GM12873 (cell line): ENCODE measurements around the gene AGA.

Source experiments
- CTCF ChIP-seq: IDR thresholded peaks from 2 replicates; pipeline ENCODE4 v1.5.1; 2012; ENCODE audit warnings: low read depth, mild to moderate bottlenecking, moderate library complexity, low read length, control low read depth; ENCODE audit not compliant: insufficient read depth; ENCODE audit errors: missing control alignments

The AGA gene

GRCh38 chr4:177427192-177427591 lies 15.0 kb downstream of the AGA start:
- no peak for TF ChIP-seq CTCF

DNA sequence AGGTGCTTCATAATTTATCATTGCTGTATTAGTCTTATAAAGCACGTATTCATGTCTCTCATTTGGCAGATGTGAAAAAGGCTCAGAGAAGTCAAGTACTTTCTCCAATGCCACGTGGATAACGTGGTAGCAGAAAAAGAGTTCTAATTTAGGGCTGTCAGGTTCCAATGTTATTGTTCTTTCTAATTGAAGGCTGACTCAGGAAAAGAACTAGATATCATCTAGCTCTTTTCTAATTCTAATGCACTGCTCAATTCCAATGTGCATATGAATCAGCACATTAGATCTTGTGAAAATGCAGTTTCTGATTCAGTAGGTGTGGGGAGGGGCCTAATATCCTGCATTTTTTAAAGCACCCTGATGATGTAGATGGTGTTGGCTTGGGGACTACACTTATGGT lies 22.8 kb downstream of the AGA start:
- no peak for TF ChIP-seq CTCF

DNA sequence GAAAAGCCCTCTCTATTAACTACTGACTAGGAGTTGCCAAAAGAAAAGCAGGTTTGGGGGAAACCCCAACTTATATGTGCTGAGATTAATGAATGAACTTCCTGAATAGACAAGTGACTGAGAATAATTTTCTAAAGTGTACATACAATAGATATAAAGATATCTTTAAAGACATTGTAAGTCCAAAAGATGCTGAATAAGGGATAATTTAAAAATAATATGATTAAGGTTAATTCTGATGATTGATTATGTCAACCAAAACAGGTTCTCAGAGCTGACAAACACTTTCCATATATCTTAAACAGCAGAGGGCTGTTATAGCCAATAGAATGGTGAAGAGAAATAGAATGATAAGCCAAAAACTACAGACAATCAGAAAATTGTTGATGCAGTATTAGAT lies 28.6 kb downstream of the AGA start:
- TF ChIP-seq CTCF, result no peak

GRCh38 chr4:177413076-177413475 lies 29.2 kb downstream of the AGA start:
- TF ChIP-seq CTCF, result no peak

DNA sequence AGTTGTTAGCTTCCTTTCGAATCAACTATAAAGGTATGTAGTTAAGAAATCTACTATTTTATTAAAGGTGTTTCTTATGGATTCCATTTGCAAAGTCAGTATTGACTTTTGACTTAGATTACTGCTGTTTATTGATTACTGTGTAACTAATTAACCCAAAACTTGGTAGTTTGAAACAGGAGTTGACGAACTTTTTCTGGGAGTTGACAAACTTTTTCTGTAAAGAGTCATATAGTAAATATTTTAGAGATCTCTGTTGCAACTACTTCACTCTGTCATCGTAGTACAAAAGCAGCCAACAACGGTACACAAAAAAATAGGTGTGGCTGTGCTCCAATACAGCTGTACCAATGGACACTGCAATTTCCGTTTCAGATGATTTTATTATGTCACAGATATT lies 30.2 kb downstream of the AGA start:
- TF ChIP-seq CTCF, result no peak

DNA sequence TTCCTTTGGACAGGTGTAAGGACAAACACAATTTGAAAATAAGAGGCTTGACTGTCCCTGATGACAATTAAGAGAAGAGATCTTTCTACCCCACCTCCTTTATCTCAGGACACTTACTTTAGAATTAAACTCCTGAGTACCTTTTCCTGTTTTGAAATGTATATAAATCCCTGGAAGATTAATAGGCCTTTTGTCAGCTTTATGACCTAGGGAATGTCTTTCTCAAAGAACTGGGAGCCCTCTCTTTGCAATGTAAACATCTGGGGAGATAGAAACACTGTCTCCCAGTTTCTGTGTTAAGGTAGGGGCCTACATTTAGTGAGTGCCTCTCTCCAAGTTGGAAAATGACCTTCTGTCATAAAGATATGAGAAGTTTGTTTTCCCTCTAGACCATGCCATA lies 31.7 kb downstream of the AGA start:
- no peak for TF ChIP-seq CTCF

- TF ChIP-seq CTCF, result no peak
Measured at GRCh38 chr4:177408023-177408422, 34.2 kb downstream of the AGA start.

DNA sequence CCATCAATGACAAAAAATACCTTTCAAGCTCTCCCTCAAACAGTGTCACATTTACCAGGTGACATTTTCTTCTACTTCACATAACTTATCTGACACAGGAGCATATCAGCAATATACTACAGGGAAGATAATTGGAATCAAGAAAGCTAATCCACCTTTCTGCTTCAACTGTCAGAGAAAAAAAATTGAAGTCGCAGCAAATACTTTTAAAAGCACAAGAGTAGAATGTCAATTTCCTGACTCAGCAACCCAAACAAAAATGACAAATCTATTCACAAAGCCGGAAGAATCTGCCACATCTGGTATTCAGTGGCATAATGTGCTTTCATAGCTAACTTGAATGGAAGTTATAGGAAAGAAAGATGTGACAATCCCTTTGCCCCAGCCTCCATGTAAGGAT lies 36.7 kb downstream of the AGA start:
- TF ChIP-seq CTCF, result no peak
